NCI-H524 (cell line): Measurements from ENCODE around the gene MACROD2.

Experiments
- DNase-seq, 2 experiments: peaks; one replicate each; lab custom pipeline; 2025; lab: John Stamatoyannopoulos, UW

The MACROD2 gene

GRCh38 chr20:15582146-15582760, 1586.9 kb downstream of the MACROD2 start:
- no peak for DNase-seq

DNA sequence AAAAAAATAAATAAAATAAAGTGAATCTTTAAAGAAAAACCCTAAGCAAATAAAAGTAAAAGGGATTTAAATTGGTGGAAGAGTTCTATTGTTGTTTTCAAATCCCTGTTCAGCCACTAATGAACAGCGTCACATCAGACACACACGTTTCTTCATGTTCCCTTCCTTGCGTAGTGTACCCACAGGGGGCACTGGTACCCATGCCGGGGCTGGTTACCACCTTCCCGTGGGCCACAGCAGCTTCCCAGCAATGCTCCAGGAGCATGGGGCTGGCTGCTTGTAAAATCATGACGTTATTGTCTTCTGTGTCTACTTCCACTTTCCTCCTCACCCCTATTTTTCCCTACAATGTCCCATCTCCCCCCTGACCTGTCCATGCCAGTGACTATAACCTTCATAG, 1589.2 kb downstream of the MACROD2 start:
- DNase-seq: peak in 1 of 2 experiments; percentile 41

GRCh38 chr20:15593081-15593480, 1597.8 kb downstream of the MACROD2 start:
- no peak for DNase-seq

- no peak for DNase-seq
Measured at GRCh38 chr20:15594158-15594695, 1598.9 kb downstream of the MACROD2 start.

DNA sequence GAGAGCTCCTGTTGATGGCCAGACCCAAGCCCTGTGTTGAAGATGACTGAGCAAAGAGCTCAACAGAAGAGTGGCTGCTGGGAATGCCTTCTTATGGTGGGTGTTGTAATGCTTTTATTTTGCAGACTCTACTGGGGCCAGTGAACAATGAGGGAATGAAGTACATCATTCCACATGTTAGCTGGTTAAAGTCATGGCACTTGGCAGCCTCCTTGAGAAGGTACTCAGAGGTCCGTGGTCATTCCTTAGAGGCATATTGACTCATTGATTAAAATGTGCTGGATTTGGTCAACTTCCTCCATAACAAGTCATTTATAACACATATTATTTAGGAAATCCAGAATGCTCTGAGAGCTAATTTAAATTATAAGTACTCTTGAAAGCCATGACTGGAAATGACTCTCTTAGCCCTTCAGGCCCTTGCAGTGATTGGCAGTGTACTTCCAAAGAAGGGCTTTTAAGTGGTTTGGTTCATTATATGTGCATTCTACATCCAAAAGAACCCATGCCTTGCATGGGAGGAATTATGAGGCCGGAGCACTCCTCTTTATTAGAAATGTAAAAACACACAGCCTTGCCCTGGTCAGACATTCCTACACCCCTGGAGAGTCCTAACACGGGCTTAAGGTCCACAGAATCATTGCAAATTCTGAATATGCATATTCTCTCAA, 1601.0 kb downstream of the MACROD2 start:
- DNase-seq: no peak

DNA sequence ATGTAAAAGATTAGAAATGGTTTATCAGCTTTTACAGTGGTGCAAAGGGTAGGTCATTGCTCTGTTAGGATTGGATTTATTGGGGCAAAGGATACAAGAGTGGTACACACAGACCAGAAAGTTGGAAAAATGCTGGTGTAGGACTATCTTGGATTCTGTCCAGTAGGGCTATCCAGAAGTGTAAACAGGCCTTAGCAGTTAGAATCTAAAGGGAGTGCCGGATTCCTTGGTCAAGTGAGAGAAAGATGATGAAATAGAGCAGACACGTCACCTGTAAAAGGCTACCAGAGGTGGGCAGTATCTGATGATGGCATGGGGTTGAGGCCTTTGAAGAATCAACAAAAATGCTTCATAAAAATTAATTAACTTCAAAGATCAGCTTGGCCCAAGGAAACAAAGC, 1602.0 kb downstream of the MACROD2 start:
- DNase-seq: no peak

- no peak for DNase-seq
Measured at GRCh38 chr20:15599961-15600360, 1604.6 kb downstream of the MACROD2 start.

DNA sequence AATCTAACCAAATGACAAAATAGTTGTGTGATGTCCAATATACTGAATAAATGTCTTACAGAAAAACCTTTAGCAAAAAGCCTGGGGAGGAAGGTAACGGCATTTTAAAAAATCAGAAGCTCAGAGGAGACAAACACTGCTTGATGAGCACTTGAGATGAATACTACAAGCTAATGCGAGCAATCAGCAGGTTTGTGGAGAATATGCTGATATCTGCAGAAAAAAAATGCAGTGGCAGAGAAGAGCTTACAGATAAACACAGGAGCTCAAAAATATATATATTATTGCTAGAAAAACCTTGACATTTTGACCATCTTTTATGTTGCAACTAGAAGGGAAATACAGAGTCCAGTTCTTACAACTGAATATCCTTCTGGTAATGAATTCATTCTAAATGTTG, 1605.2 kb downstream of the MACROD2 start:
- DNase-seq: no peak

DNA sequence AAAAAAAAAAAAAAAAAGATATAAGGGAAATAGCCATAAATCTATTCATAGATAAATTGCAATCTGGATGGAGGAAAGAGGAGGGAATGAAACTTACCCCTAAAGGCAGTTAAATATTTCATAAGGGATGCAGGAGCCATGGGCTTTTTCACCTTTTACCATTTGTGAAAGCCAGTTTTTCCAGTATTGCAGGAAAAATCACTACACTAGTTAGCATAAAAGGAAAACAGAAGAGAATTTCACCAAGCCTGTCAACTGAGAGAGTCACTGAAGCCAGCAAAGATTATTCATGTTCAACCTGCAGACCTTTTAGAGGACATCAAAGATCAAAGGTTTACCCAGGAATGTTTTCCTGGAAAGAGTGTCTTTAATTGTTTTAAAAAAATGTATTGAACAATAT, 1608.2 kb downstream of the MACROD2 start:
- no peak for DNase-seq

GRCh38 chr20:15603978-15604805, 1608.9 kb downstream of the MACROD2 start:
- no peak for DNase-seq

DNA sequence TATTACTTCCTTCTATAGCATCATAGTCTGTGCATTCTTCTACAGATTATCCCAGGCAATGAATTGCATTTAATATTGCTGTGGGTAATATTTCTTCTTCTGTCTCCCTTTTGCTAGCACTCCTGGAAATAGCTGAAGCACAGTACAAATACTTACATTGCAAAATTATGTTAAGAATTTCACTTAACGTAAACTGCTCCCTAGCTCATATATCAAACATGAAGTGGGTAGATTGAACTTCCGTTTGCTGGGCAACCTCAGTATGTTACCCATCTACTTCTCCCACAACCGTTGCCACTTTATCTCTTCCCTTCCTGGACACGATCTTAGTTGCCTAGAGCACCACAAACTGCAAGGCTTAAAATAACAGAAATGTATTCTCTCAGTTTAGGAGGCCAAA, 1614.6 kb downstream of the MACROD2 start:
- no peak for DNase-seq

DNA sequence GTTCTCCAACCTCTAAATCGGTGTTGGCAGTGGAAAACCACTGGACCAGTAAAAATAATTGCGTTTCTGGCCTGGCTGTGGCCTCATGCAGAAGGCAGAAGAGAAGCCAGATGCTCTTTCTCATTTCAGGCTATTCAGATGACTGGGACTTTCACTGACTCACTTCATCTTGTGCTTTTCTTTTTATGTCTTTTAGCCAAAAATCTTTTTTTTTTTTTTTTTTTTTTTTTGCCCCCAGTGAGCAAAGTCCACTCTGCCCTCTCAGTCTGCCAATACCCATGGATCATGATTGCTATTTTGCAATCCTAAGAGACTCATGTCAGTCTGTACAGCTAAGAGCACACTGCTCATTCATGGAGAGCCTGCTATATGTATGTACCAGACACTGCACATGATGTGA, 1615.5 kb downstream of the MACROD2 start:
- no peak for DNase-seq

DNA sequence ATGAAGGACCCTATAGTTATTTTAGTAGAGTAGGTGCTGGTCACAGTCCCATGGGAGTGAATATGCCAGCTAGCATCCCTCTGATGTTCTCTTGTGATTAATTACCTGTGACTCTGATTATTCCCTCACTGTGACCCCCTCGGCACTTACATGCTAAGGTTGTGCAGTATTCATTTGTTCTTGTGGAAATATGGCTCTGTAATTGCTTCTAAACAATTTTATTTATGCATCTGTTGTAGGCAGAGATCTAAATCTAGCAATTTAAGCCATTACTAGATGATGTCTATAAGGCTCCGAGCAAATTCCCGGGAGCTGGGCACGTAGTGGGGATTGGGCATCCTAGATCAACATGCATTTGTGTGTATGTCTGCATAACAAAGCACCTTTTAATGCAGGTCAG, 1616.2 kb downstream of the MACROD2 start:
- no peak for DNase-seq

- no peak for DNase-seq
Measured at GRCh38 chr20:15612198-15612597, 1616.9 kb downstream of the MACROD2 start.

GRCh38 chr20:15612769-15613168, 1617.5 kb downstream of the MACROD2 start:
- no peak for DNase-seq

DNA sequence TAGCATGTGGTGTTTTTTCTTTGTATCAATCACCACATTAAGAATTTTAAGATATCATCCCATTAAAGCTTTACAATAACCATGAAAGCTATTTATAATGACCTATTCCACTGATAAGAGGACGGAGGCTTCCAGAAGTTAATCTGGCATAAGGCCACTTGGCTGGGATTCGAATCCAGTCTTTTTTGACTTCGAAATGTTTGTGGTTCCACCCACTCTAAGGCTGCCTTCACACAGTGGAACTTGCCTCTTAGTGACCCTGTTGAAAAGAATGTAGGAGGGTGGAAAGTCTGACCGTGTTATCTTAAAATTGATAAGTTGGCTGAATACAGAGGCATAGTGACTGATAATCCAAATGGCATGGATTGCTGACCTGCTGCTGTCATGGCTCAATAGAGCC, 1618.2 kb downstream of the MACROD2 start:
- no peak for DNase-seq

DNA sequence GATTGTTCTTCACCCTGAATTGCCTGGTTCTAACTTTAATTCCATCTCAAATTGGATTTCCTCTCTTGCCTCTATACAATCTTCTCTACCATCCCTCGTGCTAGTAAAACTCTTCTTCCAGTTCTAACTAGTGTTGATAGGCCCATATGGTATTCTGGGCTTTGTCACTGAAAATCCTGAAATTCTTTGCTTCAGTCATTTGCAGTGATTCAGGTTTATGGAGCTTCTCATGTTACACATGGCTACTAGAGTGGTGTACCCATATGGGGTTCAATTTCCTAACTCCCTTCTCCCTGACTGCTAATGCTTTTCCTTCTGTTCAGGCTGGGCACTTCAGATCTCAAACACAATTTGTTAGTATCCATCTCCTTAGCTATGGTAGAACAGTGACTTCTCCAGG, 1621.3 kb downstream of the MACROD2 start:
- peak; percentile 92 to 99 for DNase-seq

GRCh38 chr20:15618110-15618509, 1622.8 kb downstream of the MACROD2 start:
- peak; percentile 13 to 82 for DNase-seq

DNA sequence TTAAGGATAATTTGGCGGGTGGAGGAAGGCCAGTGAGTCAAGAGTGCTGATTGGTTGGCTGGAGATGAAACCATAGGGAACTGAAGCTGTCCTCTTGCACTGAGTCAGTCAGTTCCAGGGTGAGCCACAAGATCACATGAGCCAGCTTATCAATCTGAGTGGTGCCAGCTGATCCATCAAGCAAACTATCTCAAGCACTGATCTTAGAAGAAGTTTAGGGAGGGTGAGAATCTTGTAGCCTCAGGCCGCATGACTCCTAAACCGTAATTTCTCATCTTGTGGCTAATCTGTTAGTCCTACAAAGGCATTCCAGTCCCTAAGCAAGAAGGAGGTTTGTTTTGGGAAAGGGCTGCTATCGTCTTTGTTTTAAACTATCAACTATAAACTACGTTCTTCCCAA, 1623.6 kb downstream of the MACROD2 start:
- DNase-seq: no peak

GRCh38 chr20:15619341-15619740, 1624.0 kb downstream of the MACROD2 start:
- DNase-seq: no peak

- DNase-seq: no peak
Measured at GRCh38 chr20:15619816-15620215, 1624.5 kb downstream of the MACROD2 start.

GRCh38 chr20:15622368-15622767, 1627.1 kb downstream of the MACROD2 start:
- DNase-seq: no peak

DNA sequence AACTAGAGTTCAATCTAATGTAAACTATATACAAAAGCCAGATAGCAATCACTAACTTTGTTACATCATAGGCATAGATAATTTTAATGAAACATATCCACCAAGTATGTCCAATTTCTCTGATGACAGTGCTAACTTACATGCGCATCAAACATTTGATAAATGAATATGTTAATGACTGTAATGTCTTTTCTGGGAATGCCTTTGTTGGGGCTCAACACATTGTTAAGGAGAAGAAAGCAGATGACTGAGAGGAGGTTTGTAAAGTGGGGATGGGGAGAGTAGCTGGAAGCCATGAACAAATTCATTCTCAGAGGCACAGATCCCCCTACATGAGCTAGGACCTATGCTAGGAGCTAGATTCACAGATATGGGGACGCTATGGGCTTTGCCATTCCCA, 1627.9 kb downstream of the MACROD2 start:
- DNase-seq: no peak
